Measurements from ENCODE around the gene IL17RD.

IL17RD gene

DNA sequence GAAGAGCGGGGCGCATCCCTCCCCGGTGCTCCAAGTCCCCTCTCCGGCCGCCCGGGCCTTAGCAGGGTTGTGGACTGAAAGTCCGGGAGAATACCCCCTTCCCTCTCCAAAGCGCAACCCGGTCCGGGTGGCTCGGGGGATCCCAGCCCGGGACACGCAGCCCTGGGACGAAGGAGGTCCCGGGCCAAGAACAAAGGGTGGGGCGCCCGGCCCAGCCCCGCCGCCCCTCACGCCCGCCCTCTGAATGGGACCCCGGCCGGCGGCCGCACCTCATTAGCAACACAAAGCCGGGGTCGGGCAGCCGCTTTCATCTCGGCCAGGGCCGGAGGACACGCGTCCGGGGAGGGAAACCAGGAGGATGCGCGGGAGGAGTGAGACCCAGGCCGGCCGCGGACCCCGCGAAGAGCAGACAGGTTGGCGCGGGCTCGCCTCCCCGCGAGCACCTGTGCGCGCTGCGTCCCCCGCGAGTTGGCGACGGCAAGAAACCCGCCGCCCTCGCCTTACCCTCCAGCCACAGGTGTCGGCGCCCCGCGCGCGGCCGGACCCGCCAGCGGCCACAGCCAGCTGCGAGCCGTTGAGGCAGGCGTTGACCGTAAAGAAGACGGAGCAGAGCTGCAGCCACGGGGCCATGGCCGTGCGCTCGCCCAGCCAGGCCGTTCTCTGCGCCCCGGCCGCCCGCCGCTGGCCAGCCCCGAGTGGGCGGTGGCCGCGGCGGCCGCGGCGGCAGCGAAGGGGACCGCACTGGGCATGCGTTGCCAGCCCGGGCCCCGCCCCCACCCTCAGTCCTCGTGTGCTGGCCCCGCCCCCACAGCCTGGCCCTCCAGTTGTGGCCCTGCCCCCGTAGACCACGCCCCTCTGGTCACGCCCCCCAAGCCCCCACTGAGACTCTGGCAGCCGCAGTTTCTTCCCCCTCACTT is at the start of gene IL17RD:
TSS of gene IL17RD (minus strand) at position 697 of the 917 bp plus-strand sequence. CDS start at position 630, 67 bp downstream.
- in situ Hi-C loops (cut with MboI; ENCODE audit: low sequenced_read_pairs) = no loop called here

DNA sequence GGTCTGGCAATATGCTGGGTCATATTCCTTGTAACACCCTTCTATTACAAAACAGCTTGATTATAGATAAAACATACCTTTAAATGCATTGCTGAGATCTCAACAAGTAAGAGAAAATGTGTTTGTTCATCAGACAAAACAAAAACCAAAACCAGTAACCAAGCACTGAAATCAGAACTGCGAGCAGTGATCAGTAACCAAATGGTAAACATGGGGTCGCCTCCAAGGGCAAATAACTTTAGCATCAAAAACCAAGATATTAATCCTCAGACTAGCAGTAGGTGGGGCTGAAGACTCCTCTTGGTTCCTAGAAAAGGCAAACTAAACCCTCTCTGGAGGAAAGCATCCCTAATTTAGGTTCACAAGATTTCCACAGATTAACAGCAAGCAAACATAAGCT is 41.3 kb upstream of the IL17RD start:
- in situ Hi-C loops (cut with MboI; ENCODE audit: low sequenced_read_pairs) = no loop called here

DNA sequence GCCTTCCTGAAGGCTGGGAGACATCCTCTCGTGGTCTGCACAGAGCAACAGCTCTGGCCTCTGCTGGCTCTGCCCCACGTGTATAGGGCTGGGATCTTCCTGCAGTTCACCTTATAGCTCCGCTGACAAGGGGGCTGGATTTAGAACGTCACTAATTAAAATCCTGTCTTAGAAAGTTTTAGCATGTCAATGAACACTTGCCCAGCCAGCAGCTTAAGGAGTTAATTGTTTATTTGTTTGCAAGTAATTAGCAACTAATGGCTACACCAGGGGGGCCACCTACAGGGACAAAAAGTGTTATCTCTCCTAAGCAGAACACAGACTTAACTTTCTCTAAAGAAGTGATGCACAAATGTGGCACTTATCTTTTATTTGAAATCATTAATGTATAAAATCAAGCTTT is 34.7 kb upstream of the IL17RD start, which contains the start of gene HESX1:
TSS of gene HESX1 (minus strand) at position 84 of the 403 bp plus-strand sequence. CDS start at position 24, 60 bp downstream.
- in situ Hi-C loops (cut with MboI; ENCODE audit: low sequenced_read_pairs) = no loop called here

- in situ Hi-C loops (cut with MboI; ENCODE audit: low sequenced_read_pairs) = no loop called here
Measured at GRCh38 chr3:57194641-57195040, 29.5 kb upstream of the IL17RD start.

DNA sequence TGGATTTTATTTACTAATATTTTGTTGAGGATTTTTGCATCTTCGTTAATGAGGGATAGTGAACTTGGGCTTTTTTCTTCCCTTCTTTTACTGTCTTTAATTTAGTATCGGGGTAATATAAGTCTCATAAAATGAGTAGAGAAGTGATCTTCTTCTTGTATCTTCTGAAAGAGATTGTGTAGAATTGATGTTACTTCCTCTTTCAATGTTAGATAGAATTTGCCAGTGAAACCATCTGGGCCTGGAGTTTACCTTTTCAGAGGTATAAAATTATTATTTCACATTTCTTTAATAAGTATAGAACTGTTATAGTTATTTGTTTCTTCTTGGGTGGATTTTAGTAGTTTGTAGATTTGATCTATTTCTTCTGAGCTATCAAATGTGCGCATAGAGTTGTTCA is 26.9 kb upstream of the IL17RD start:
- in situ Hi-C loops (cut with MboI; ENCODE audit: low sequenced_read_pairs) = no loop called here

- in situ Hi-C loops (cut with MboI; ENCODE audit: low sequenced_read_pairs) = no loop called here
Measured at GRCh38 chr3:57184526-57184925, 19.4 kb upstream of the IL17RD start.

GRCh38 chr3:57179580-57180410 is 14.6 kb upstream of the IL17RD start:
- in situ Hi-C loops (cut with MboI; ENCODE audit: low sequenced_read_pairs) = no loop called here

GRCh38 chr3:57176045-57176444 is 10.9 kb upstream of the IL17RD start:
- in situ Hi-C loops (cut with MboI; ENCODE audit: low sequenced_read_pairs) = no loop called here

DNA sequence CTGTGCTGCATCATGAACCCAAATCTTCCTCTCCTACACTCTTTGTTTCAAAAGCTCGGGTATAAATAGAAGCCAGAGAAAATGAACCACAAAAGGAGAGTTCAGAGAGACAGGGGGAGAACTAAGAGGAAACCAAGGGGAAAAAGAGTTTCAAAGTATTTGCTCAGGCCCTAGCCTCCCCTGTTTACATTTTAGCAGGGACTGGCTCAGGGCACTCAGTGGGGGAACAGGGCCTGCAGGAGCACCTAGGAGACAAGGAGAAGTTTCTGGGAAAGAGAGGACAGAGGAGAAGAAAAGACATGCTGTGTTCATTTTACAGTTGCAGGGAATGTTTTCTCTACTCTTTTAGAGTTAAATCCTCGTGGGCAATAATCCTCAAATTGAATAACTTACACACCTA is 8.5 kb upstream of the IL17RD start:
- in situ Hi-C loops (cut with MboI; ENCODE audit: low sequenced_read_pairs) = no loop called here

- in situ Hi-C loops (cut with MboI; ENCODE audit: low sequenced_read_pairs) = no loop called here
Measured at GRCh38 chr3:57170946-57171345, 5.8 kb upstream of the IL17RD start.

GRCh38 chr3:57169872-57170623 is 4.9 kb upstream of the IL17RD start:
- in situ Hi-C loops (cut with MboI; ENCODE audit: low sequenced_read_pairs) = no loop called here

DNA sequence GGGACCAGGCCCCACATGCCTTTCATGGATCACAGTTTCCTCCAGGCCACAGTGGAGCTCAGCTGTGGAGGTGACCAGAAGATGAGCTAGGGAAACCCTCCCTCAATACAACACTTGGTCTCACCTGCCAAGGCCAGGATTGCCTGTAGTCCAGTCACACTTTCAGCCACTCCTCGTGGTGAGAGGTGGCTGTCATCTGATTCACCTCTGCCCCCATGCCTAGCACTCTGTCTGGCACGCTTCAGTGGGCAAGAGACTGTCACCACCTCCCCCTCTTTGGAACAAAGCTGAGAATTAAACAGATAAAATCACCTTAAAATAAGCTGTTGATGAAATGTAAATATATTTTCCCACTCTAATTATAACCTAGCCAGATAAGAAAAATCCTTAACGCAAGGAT is 4.0 kb upstream of the IL17RD start:
- in situ Hi-C loops (cut with MboI; ENCODE audit: low sequenced_read_pairs) = no loop called here

DNA sequence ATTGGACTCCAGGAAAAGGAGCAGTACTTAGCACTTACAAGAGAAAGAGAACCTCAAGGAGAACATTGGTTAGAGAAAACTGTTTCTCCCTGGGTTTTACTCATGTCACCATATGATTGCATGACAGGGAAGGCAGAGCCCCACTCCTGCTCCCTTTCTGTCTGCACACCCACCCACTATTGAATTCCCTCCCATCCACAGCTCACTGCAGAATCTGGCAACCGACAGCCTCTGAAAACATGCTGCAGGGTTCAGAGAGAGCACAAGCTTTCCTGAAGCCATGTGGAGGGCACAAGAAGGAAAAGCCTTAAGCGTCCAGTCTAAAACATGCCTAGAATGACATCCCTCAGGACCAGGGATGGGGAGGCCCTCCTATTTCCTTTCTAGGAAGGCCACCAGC is 3.0 kb upstream of the IL17RD start:
- in situ Hi-C loops (cut with MboI; ENCODE audit: low sequenced_read_pairs) = no loop called here

- in situ Hi-C loops (cut with MboI; ENCODE audit: low sequenced_read_pairs) = no loop called here
Measured at GRCh38 chr3:57166660-57167059, 1.5 kb upstream of the IL17RD start.

GRCh38 chr3:57165641-57166040 is 488 bp upstream of the IL17RD start:
- in situ Hi-C loops (cut with MboI; ENCODE audit: low sequenced_read_pairs) = no loop called here

- in situ Hi-C loops (cut with MboI; ENCODE audit: low sequenced_read_pairs) = no loop called here
Measured at GRCh38 chr3:57164217-57164656, 916 bp downstream of the IL17RD start.

- in situ Hi-C loops (cut with MboI; ENCODE audit: low sequenced_read_pairs) = no loop called here
Measured at GRCh38 chr3:57163751-57164150, 1.4 kb downstream of the IL17RD start.

DNA sequence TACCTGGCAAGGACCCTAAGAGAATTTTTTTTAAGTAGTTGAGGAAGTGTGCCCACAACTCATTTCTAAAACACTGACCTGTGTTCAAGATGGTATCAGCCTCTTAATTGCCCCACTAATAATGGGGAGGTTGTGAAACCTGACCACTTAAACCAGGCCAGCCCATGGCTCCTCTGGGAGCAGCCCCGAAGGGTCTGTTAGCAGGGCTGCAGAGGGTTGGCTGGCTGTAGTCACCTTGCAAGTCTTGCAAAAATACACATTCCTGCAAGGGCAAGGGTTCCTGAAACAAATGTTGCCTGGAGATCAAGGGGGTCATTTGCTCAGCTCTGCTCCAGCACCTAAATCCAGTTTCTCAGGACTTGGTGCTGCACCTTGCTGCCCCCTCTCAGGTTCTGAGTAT is 3.2 kb downstream of the IL17RD start:
- in situ Hi-C loops (cut with MboI; ENCODE audit: low sequenced_read_pairs) = no loop called here

DNA sequence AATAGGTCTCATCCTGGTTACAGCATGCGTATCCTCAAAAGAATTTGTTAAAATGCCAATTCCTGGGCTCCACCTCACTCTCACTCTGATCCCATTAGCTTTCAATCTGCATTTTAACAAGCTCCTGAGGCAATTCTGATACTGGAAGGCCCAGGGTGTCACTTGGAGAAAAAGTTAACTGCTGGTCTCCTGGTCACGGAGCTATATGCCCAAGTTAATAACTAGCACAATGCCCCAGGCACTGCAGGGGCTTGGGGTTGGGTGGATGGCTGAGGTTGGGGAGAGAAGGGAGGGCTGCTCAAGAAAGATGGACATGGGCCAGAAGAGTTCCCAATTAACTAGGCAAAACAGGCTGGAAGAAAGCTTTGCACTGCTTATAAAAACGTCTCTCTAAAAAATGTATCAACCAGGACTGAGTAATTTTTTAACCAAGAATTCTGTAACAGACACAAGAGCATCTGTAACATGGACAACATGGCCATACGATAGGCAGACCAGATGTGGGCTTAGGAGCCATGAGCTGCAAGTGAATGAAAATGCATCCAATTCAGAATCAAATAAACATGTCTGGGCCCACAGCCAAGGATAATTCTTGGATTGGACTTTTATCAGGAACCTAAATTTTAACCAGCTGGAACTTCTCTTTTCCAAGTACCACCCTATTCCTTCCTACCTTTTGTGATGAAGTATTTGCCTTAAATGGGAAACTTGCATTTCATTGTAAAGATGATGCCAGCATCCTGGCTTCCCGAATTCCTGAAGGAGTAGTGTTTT is 4.2 kb downstream of the IL17RD start:
- in situ Hi-C loops (cut with MboI; ENCODE audit: low sequenced_read_pairs) = no loop called here

DNA sequence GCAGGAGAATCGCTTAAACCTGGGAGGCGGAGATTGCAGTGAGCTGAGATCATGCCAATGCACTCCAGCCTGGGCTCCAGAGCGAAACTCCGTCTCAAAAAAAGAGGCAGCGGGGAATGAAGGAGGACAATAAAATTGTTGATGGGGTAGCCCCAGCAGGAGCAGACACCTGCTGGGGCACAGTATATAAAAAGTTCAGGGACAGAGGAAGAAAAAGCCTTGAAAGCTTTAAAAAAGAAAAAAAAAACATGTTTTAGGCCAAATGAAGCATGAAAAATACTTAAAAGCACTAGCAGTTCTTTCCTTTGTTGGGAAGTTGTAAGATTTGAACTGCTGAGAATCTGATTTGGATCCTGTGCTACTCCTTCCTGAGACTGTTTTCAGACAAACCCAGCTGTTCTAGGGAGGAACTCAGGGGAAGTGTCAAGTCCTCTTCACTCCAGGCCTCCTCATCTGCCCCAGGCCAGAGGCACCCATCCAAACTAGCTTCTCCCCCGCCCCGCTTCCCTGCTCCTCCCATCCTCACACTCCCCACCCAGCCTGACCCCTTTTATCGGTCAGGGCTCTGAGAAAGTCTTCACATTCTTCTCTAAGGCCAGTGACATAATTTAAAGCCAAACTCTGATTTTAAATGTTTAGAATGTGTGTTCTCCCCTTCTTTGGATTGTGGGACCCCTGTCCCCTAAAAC is 4.9 kb downstream of the IL17RD start:
- in situ Hi-C loops (cut with MboI; ENCODE audit: low sequenced_read_pairs) = no loop called here

Data from HL-60/S4 treated with phorbol 12-myristate 13-acetate at 8.2 ng/mL for 4 days and 3 days (cell line).